NCI-H774 (cell line): ENCODE measurements around the gene ISL1.

Experiments used
- DNase-seq: peaks from one replicate; lab custom pipeline; 2025; lab: John Stamatoyannopoulos, UW

ISL1 gene

DNA sequence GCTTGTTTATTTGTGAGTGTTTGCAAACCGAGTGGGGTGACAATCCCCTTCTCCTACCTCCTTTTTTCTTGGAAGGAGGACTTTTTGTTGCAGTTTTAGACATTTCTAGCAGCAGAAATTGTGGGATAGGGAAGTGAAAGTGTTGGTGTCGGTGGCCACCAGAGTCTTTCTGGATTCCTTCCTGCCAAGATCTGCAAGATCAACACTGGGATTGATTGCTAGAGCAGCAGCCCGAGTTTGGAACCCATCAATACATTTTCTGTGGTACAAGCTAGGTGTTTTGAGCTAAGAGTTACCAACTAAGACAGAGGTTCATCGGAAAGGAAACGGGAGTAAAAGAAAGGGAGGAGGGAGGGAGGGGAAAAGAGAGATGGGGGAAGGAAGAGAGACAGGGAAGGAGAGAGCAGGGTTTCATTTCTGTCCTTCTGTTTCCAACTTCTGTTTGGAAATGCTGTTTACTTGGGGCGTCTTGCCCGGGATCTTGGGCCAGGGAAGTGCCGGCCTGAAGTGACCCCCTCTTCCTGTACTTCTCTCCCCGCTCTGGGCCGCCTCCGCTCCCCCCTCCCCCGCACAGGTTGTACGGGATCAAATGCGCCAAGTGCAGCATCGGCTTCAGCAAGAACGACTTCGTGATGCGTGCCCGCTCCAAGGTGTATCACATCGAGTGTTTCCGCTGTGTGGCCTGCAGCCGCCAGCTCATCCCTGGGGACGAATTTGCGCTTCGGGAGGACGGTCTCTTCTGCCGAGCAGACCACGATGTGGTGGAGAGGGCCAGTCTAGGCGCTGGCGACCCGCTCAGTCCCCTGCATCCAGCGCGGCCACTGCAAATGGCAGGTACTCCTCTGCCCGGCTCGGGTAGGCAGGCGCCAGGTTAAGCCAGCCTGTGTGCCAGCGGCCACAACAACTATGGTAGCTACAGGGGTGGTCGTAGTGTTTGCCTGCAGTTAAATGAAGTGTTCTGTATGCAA, 4.0 kb downstream of the ISL1 start:
- DNase-seq = peak; percentile 37

DNA sequence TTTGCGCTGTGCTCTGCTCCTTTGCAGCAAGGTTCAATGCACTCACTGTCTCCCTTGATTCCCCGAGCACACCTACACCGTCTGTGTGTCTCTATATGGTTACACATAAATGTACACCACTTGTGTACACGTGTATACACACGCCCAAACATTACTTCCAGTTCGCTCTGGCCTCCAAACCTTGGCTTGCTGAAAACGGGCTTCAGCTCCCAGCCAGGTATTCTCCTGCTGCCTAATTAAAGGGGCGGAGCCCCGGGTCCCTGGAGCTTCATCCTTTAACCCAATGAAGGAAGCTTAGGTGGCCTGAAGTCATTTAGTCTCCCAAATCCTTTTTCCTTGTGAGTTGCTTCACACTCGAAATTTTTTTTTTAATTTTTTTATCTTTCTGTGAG, 4.6 kb downstream of the ISL1 start:
- peak; percentile 71 for DNase-seq

DNA sequence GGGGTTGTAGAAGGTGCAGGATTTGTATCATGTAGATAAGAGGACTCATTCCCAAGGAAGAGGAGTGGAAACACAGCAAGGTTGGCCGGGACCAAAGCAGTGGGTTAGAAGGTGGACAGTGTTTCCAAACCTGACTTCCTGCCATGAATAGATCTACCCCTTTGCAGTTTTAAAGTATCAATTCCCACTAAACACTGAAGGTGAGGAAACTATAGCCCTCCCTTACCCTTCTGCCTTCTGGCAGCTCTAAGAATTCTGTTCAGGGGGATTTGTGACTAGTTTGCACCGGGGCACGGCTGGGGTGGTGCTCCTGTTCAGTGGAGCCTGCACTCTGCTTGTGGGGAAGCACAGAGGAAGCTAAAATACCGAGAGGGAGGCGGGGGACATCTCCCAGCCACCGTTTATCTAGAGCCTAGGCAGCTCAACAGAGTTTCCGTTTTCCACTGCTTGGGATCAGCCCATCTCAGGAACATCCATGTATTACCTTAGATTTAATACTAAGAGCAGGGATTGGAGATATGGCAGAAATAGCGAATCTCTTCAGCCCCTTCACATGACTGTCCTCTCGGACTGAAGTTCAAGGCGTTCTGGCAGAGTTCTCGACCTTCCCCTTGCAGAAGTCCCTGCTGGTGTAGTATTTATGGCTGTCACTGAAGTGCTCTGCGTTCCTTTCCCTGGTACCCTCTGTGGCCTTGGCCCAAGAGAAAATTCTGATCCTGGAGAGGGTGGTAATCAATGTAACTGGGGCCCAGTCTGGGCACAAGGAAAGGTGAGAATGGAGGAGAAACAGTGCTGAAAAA, 5.4 kb downstream of the ISL1 start:
- DNase-seq = no peak

DNA sequence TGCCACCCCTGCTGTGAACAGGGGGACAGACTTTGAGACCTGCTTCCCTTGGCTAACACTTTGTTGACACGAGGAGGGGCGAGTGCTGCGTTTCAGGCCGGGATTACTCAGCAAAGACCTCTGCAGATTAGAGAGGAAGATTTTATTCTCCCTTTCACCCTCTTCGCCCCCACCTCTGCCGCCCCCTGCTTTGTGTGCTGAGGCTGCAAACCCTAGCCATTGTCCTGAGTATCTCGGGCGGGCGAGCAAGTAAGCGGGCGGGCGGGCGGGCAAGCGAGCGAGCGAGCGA, 6.0 kb downstream of the ISL1 start:
- no peak for DNase-seq

DNA sequence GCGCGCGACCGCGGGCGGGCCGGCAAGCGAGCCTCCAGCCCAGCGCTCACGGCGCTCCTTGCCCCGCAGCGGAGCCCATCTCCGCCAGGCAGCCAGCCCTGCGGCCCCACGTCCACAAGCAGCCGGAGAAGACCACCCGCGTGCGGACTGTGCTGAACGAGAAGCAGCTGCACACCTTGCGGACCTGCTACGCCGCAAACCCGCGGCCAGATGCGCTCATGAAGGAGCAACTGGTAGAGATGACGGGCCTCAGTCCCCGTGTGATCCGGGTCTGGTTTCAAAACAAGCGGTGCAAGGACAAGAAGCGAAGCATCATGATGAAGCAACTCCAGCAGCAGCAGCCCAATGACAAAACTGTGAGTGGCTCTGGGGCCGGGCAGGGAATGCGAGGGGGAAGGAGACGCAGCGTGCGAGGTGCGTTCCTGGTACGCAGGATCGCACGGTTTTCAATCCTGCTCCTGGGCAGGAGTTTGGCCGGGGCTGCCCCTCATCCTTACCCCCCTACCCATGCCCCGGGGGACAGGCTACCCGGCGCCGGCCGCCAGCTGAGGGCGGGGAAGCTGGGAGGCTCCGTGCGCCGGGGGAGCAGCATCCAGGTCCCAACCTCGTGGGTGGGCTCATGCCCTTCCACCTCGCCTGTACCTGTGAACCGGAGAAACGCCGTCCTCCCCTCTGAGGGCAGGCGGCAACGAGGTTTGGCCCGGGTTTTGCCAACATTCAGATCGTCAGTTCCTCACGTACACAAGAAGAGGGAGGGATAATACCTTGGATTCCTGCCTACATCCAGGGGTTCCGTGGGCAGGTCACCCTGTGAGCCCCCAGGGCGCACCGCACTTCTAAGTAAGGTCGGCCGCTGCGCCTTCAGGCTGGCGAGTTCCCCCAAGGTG, 6.6 kb downstream of the ISL1 start:
- no peak for DNase-seq

DNA sequence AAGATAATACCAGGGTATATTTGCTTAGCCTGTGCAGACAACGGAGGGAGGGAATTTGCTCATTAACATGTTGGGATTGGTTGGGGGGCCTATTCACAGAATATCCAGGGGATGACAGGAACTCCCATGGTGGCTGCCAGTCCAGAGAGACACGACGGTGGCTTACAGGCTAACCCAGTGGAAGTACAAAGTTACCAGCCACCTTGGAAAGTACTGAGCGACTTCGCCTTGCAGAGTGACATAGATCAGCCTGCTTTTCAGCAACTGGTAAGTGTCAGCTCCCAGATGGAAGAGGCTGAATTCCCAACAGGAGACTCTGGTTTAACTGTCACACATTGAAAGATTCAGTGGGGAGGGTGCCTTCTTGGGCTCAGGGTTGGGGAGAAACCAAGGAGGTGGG, 7.9 kb downstream of the ISL1 start:
- DNase-seq = no peak

DNA sequence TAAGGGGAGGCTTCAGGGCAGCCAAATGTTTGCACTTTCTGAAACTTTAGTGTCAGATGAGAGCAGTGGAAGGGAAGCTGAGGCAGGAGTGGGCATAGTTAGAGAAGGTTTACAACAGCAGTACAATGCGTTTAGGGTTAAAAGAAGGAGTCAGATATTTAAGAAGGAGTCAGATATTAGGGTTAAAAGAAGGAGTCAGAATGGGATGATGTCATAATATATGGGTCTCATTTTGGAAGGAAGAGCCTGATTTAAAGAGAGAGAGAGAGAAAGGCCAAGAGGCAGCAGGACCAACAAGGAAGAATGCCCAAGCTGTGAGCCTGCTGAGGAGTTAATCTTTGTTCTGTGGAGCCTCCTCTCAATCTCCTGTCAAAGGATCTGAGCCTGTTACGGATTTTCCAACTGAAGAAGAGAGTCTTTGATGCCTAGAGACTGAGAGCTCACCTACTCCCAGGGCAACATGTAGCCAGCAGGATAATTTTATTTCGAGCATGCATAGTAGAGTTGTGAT, 9.5 kb downstream of the ISL1 start:
- DNase-seq = no peak

DNA sequence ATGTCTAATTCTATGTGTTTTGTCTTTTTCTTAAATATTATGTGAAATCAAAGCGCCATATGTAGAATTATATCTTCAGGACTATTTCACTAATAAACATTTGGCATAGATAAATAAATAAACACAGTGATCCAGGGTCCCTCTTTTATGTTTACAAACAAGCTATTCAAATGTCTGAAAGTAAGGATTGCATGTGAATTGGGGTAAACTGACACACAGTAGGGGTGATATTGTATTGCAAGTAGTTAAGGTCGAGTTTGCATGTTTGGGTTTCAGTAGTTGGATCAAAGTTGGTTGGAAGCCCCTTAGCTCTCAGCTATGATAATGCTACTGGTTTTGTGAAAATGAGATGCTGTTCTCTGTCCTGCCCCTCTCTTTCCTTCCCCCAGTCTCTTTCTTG, 11.4 kb downstream of the ISL1 start:
- no peak for DNase-seq

DNA sequence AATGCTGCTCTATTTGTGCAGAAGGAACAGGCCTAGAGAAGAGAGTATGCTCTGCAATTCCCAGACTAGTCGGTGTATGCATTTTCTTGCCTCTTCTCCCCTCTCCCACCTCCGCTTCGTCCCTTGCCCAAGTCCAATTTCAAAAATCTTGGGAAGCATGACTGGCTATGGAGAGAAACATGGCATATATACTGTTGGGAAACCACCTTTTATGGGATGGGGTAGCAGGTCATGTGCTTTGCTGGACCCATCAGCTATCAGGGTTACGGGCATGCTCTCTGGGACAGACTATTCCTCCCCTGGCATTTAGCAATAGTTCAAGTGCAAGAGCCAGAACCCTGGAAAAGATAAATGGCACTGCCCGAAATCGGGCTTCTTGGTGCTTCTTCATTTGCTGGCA, 12.0 kb downstream of the ISL1 start:
- DNase-seq = no peak

DNA sequence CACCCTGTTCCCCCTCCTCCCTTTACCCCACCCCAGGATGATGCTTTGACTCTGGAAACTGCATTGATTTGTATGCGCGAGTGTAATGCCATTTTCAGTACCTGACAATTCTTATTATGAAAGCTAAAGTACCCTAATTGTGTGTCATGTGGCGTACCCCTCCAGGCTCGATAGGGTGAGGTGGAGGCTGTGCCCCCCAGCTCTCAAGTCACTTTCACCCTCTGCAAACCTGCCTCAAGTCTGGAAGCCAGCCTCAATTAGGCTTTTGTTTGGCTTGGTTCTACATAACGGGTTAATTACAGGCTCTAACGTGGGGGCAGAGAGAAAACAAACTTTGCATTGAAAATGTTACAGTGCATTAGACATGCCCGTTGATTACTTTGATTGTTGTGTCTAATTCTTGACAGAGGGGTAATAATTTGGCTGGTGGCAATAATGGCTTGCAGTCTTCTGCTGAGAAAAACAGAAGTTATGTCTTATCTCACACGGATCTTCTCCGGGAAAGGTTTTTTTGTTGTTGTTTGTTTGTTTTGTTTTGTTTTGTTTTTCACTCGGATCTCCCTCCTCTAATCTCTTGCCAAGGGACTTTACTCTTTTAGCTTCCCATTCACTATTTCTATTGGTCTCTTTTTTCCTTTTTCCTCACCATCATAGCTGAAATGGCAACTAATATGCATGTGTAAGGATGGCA, 12.6 kb downstream of the ISL1 start:
- DNase-seq = no peak

DNA sequence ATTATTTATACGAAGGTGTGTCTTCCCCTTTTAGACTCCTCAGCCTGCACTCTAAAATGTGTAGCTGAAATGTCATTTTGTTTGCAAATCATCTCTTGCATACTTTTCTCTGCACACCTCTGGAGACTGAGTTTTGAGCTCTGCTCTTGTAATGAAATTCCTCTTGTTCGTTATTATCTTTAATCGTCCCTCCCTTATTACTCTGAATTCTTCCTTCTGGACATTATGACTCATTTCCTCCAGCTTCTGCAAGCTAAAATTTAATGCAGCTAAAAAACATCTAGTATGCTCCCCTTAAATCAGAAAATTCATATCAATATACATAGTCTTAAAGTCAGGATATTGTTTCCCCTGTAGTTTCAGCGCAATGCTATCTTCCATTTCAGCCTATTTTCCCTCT, 13.5 kb downstream of the ISL1 start:
- no peak for DNase-seq

DNA sequence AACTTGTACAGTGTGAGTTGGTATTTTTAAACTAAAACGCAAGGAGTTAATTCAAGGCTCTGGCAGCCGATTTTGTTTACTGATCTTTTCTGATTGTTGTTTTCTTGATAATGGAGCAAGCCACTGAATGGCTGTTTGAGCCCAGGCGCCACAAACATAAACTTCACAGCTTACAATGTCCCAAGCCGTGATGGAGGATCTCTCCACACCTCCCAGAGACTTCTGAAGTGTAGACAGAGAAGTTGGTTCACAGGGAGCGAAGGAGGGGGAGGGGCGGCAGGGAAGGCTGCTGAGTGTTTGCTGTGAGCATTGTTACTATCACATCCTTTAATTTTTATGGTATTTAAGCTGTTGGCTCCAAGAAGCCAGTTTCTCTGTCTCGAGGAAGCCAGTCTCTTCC, 14.7 kb downstream of the ISL1 start:
- no peak for DNase-seq

DNA sequence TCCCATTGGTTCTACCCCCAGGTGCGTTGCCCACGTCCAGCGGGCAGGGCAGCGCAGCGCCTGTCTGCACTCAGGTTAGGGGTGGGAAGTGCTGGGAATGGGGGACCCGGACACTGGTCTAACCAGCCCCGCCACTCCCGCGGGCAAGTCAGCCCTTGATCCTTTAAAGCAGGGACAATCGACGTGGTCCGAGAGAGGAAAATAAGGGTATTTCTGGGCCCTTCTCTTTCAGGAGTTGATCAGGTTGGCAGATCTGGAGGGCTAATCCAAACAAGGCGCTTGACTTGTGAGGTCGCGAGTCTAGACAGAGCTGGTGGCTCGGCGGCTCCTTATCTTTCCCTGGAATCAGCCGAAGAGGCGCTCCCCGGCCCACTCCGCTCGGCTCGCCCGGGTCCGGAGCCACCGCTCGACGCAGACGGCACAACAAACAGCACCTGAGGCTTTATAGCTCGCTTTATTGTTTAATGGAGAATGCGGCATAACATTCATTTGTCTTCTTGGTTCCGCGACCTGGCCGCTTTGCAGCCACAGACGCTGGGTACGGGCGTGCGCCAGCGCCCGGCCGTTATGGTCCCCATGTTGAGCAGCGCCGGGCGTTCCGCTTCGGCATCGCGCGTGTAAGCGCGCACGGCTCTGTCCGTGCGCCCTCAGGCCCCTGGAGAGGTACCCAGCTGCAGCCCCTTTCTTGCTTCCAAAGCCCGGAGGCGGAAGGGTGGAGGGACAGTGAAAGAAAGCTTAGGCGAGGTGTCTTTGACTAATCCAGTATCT, 15.8 kb downstream of the ISL1 start:
- no peak for DNase-seq

DNA sequence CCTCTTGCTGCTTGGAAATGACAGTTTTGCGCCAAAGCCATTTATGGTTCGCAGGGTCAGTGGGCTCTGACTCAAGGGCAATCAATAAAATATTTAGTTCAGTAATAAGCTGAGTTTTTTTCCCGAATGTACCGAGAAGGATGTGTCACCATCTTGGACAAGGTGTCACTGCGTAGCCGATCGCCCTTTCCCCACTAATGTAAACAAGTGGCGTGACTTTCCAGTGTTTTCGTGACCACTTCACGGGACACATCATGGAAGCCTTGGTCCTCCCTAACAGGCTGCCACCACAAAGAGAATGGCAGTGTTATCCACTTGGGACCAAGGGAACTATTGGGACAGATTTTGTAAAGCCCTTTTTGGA, 16.4 kb downstream of the ISL1 start:
- DNase-seq = no peak

DNA sequence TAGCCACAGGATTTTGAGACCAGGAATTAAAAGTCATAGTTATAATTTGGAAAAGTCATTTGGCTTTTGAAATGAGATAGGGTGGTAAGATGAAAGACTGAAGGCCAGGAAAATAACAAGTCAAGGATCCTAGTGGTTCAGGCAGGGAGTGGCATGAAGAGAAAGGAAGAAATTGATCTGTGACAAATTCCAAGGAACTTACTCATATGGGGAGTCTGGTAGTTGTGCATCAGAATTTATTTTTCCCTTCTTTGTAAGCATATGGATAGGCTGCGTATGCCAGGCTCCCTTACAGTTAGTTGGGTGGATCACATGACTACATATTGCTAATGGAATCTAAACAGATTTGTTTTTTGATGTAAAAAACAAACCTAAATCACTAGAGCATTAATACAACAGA, 21.0 kb downstream of the ISL1 start:
- DNase-seq = no peak

DNA sequence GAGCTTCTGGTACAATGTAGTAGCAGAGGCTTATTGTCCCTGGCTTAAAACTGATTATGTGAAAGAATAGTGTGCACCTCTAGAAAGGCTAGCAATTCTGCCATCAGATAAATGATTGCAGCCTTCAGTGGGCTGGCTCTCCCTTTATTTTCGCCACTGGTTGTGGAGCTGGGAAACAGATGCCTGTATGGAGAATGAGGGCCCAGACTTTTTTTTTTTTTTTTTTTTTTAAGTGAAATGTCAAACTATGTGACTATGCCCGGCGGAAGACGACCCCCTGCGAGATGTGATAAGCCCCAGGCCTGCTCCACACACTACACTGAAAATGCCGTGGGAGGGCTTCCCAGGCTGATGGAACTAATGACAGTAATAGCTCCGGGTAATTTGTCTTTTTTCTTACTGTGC, 28.7 kb downstream of the ISL1 start:
- DNase-seq = no peak

DNA sequence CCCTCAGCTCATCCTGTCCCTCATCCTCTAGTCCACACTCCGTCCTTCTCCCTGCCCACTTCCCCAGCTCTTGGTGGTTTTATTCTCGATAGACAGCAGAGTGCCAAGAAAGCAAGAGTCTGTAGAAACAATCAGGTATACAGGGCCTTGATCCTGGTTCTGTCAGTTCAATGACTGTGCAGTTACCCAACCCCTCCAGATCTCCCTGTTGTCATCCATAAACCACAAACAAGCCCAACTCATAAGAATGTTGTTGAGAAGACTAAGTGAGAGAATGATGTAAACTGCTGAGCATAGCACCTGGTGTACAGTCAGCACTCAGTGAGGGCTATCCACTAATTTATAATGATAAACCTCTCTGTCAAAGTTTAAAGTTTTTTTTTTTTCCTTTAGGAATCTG, 31.3 kb downstream of the ISL1 start:
- DNase-seq = no peak

DNA sequence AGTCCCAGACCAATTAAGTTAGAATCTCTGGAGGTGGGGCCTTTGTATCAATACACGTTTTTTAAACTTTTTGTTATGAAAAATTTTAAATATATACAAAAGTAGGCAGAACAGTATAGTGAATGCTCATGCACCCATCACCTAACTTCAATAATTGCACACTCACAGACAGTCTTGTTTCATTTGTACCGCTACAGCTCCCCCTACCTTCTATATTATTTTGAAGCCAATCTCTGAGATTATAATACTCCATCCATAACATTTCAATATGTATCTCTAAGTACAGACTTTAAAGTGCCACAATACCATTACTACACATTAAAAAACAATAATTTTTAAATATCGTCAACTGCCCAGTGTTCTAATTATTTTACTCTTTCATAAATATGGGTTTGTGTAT, 32.9 kb downstream of the ISL1 start:
- DNase-seq = no peak

DNA sequence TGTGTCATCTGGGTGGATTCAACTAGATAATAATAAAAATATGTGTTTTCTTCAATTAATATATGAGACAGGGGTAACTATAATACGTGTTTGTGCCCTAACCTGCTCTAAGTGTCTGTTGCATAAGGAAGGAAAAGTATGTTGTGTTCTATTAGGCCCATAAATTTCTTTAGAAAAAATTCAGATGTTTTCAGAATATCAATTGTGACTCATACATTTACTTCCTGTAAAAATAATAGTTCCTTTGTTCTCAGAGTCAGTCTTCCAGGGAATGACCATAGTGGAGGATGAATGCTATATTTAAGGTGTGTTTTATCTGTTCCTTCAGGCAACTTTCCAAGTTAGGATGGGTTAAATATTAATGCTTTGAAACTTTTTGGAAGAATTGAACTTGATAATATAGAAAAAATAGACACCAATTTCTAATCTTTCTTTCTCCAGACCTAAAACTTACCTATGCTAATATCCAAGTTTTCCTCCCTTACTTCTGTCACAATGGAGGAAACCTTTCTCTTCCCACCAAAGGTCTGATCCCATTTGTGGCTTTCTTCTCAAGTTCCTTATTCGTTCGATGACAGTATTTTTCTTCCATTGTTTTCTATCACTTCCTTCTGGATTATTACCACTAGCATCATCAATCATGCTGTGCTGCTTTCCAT, 49.9 kb downstream of the ISL1 start:
- no peak for DNase-seq

DNA sequence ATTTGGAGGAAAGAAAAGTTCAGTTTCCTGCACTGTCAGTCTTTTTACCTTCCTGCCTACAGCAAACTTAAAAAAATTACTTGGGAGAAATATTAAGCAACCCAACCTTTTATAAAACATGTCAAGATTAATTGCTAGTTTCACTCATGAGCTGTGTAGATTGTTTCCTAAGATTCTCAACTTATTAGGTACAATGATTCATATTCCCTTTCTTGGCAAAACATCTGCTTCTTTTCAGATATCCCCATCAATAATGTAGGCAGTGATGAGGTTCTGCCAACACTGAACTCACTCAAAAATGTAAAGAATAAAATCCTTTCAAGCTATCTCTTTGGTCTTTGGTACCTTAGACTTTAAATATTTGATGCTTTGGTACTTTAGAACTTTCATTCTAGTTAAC, 56.0 kb downstream of the ISL1 start:
- DNase-seq = no peak
